ENCODE measurements around the gene PTPRG.
"Not testable (repeated sequence)": the region's sequence is repeated elsewhere in the genome, so short reads cannot be mapped to it uniquely, and the experiment has no call there.

Gene PTPRG

DNA sequence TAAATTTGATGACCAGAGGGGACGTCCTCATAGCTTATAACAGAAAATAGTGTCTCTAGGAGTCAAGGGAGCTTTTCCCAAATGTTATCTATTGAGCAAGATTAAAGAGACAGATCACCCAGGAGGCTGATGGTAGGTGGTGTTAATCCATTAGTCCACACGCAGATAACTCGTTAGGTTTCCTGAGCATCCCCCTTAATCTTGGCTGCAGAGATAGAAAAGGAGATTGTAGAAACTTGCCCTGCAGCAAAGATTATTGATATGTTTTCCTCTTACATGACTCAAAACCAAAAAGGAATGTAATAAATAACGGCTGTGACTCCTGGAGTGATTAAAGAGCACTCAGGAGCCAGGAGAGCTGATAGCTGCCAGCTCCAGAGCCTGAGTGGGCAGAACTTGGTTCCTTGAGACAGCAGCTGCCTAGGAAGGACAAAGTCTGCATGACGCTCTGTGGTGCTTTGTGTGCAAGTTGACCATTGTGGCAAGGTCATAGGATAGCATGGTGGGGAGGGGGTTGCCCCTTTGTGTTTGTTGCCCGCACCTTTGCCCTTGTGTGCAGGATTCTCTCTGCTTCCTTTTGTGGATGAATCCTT lies 234.8 kb downstream of the PTPRG start:
- no peak for DNase-seq (ENCODE audit: low read depth, low spot score)

DNA sequence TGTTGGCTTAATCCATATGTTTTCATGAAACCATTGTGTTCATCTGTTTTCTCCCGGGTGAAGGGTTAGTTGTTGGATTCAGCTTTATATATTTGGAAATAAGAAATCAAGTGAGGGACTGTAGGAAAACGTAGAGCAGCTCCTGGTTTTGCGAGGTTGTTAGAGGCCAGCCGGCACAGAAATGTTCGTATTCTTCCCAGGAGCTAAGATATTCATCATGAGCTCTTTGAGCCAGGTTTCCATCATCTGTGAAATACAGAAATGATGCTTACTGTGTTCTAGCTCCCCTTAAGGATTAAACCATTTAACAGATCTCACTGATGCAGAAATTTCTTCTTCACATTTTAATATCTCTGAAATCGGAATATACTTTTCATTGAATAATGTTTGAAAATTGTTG lies 235.5 kb downstream of the PTPRG start:
- DNase-seq (ENCODE audit: low read depth, low spot score) = no peak

DNA sequence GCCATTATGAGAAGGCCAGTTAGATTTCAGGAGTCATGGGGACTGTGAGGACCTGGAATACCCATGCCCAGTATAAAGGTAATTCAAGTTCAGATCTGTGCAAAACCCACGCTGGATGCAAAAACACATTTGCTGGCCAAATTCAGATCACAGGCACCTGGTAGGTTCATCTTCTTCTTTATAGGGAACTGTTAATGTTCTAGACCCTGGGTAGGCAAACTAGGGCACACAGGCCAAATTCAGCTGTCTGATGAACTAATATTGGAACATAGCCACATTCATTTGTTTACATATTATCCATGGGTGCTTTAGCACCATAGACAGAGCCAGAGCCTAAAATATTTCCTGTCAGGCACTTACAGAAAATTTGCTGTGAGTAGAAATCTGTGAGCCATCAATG lies 241.4 kb downstream of the PTPRG start:
- DNase-seq (ENCODE audit: low read depth, low spot score) = no peak

DNA sequence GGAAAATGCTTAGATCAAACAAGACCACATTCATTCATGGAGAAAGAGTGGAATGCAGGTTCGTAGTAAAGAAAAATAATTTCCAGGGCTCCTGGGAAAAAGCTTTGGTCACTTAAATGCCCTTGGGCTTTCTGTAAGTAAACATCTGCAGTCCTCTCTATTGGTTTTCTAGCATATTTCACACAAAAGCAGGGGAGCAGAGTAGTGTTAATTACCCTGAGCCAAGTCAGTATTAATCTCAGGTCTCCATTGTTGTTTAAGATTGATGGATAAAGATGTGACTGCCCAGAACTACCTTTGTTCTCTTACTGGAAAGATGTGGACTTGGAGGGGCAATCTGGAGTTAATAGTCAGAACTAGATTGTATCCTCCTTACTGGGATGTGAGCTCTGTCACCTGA lies 242.6 kb downstream of the PTPRG start:
- DNase-seq (ENCODE audit: low read depth, low spot score) = no peak

DNA sequence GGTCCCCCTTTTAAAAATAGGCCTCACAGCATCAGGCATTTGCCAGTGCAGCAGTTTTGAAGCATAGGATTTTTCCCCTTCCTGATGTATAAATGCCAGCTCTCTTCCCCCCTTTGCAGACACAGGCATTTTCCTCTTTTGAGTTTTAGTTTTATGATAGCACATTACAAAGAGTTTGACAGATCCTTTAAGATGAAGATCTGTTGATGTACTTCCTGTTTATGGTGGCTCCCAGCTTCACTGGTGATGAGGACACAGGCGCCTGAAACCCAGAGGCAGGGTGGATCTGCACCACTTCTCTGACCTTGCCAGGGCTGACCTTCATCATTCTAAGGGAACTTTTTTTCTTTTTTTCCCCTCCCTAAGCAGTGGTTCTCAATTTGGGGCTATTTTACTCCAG lies 243.4 kb downstream of the PTPRG start:
- no peak for DNase-seq (ENCODE audit: low read depth, low spot score)

DNA sequence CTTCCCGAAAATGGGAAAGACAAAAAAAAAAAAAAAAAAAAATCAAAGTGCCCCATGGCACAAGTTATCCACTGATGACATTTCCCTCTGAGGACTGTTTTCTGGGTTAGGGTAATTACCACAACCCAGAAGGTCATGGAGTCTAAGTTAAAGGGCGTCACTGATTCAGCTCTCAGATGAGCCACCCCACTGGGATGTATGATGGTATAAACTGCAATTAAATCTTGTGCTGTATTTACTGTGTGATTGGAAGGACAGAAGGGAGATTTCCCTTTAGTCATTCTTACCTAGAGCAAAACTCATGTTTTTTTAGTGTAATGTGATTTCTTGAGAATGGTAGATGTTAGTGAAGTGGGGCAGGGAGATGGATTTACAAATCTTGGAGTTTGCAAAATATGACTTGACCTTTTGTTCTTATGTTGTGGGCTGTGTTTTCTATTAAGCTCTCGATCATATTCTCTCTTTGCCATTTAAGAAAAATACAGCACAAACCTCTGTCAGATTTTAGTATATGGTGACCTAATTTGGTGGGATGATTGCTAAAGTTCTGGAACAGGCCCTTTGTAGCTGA lies 244.2 kb downstream of the PTPRG start:
- no peak for DNase-seq (ENCODE audit: low read depth, low spot score)

DNA sequence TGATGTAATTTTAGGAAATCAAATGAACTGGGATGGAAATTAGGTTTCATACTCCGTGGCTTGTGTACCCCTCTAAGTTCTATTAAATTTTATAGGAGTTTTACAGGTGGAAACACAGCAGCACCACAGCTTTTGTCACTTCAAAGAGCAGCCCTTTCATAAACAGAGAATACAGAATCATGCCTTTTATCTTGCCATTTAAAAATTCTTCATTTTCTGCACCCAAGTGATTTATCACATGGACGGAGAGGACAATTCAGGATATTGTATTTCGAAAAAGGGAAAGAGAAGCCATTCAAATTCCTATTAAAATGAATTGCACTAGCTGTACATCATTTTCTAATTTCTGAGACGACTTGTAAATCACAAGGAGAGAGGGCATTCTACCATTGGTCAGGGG lies 245.4 kb downstream of the PTPRG start:
- DNase-seq (ENCODE audit: low read depth, low spot score) = no peak

DNA sequence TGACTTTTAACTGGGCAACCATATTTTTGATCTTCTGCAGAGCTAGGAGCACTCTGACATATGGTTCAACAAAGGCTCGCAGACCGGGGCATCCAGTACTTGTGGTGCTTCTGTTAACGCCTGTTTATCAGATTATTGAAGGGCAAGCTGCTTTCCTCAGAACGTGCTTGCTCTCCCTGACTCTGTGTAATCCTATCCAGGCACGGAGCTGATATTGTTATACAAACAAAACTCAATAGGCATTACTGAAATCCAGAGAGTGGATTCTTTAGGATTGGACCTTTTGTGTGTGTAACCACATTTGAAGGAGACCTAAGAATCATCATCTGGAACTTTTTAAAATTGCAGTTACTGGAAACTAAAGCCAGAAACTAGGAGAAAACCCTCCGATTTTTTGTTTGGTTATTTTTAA lies 246.5 kb downstream of the PTPRG start:
- DNase-seq (ENCODE audit: low read depth, low spot score) = no peak

DNA sequence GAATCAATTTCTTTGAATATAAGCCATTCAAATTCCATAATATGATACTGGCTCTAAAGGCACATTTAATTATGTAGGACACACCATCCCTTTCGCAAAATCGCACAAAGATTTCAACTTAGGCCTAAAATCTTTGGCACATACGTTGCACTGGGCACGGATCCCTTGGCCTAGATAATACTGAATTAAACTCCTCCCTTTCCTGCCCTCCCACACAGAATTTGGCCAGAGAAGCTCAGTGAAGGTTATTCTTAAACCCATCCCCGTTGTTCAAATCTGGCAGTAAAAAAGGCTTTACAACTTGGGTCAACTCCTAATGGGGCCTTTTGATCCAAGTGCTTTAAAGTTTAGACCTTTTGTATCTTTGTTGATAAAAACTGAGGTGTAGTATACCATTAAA lies 247.2 kb downstream of the PTPRG start:
- no peak for DNase-seq (ENCODE audit: low read depth, low spot score)

DNA sequence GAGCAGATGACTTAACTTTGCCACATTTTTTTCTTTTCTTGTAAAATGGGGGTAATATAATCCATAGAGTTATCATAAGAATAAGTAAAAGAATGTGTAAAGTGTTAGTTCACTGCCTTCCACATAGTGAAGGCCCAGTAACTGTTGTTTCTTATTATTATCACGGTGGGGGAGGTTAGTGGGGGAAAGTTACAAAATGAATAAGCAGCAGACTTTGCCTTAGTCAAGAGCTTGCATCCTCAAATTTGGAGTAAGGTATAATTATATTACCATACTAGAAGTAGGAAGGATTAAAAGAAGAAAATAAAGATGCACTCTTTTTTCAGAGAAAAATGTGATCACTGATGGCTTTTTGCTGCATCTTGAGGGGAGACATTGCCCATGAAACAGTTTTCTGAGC lies 247.6 kb downstream of the PTPRG start:
- no peak for DNase-seq (ENCODE audit: low read depth, low spot score)

DNA sequence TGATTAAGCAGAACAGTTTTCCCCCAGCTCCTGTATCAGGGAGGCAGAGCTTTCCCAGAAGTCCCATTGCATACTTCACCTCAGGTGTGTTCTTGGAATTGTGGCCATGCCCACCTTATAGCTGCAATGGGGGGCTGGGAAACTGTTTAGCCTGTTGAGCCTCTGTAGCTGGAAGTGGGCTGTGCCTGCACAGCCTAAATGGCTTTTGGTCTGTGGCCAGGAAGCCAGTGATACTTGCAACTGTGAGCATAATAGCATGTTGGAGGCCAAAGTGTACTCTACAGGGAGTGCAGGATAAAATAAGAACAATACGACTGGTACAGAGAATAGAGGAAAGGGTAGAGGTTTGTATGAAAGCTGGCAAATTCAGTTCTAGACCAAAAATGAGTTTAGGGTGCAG lies 248.5 kb downstream of the PTPRG start:
- no peak for DNase-seq (ENCODE audit: low read depth, low spot score)

DNA sequence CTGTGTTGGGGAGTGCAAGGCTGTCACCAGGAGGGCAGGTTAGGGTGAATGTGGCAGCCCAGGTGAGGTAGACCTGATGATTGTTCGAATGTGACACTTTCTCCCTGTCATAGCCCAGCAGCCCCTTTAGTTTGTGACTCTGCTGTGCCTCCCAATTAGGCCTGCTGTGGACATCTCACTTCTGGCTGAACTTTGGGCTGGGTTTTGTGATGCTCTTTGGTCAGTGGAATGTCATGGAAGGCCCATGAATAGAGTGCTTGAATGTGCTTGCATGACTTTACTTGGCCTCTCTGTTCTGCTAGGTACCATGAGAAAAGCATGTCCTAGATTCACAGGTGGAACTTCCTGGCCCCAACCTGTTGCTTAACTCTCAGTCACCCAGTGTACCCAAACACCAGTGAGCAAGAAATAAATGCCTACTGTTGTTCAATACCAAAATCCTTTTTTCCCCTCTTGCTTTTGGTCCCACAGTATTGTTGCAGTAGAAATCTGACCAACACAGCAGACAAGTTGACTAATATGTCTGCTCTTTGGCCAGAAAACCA lies 249.7 kb downstream of the PTPRG start:
- DNase-seq (ENCODE audit: low read depth, low spot score) = no peak

DNA sequence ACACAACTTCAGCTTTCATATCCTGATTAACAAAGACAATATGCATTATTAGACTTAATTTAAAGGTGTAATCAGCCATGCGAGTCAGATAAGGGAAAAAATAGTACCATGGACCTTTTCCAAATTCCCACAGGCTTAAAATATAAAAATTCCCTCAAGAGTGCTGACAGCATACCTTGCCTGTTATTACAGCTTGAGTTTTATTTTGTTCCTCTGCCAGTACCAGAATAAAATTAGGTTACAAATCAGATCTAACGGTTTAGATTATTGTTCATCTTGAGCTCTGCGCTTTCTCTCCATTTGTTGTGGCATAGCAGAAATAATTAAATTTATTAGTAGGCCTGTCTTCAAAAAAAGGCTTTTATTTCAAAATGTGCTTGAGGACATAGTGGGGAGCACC lies 250.3 kb downstream of the PTPRG start:
- DNase-seq (ENCODE audit: low read depth, low spot score) = no peak

DNA sequence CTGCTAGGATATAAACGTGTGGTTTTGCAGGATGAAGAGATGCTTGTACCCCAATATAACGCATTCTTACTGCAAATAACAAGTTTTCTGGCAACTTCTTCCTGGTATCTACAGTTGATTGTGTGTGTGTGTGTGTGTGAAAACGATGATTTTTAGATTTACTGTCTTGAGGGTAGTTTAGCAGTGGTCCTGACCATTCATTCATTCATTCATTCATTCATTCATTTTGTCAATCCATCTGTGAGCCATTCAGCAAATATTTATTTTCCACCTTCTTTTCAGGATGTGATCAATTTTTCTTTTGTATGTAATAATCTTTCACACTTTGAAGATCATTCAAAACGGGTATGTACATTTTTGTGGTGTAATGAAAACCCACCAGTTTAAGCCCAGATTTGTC lies 250.7 kb downstream of the PTPRG start:
- DNase-seq (ENCODE audit: low read depth, low spot score) = no peak

DNA sequence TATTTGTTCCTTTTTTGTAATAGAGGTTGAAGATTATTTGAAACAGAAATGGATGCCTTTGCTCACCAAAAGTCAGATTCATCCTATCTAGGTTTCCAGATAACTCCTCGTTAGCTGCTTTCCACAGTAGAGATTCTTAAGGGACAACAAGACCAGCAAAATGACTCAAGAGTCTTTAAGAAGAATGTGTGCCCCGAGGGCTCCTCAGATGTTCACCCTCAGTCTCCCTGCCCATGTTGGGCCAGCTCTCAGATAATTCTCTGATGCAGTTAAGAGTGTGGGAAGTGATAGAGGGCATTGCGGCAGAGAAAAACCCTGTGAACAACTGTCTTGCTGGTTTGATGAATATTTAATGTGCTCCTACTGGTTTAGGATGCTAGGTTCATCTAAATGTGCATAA lies 251.1 kb downstream of the PTPRG start:
- no peak for DNase-seq (ENCODE audit: low read depth, low spot score)

DNA sequence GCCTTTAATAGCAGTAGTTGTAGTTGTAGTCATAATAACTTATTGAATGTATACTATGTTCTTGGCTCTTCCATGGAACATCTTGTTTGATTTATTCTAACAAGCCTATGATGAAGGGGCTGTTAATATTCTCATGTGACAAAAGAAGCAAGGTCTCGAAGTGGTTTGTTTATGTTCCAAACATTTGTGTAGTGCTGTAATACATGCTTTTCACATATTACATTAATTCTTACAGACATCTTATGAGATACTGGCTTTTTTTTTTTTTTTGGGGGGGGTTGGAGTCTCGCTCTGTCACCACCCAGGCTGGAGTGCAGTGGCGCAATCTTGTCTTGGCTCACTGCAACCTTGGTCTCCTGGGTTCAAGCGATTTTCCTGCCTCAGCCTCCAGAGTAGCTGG lies 252.3 kb downstream of the PTPRG start:
- DNase-seq (ENCODE audit: low read depth, low spot score) = no peak

DNA sequence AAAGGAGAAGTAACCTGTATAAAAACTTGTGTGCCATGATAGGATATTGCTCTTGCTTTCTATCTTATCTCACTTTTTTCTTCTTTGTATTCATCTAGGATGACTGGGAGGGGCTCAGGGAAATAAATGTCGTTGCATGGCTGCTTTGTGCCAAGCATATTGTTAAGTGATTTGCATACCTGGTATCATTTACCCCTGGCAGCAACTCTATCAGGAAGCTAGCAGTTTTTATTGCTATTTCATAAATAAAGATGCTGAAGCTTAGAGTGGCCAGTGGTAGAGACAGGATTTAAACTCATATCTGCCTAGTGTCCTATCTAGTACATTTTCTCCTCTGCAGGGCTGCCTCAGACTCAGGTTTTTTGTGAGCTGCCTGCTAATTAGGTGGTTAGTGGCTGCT lies 253.3 kb downstream of the PTPRG start:
- no peak for DNase-seq (ENCODE audit: low read depth, low spot score)

DNA sequence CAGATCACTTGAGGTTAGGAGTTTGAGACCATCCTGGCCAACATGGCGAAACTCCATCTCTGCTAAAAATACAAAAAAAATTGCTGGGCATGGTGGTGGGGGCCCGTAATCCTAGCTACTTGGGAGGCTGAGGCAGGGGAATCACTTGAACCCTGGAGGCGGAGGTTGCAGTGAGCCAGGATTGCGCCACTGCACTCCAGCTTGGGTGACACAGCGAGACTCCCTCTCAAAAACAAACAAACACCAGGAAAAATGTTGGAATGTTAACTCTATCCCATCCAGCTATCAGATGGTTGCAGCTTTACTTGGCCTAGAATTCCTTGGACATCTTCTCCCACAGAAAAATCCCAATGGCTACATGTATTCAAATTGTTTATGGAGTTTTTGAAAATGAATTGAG lies 254.9 kb downstream of the PTPRG start:
- DNase-seq (ENCODE audit: low read depth, low spot score) = not testable (repeated sequence)

DNA sequence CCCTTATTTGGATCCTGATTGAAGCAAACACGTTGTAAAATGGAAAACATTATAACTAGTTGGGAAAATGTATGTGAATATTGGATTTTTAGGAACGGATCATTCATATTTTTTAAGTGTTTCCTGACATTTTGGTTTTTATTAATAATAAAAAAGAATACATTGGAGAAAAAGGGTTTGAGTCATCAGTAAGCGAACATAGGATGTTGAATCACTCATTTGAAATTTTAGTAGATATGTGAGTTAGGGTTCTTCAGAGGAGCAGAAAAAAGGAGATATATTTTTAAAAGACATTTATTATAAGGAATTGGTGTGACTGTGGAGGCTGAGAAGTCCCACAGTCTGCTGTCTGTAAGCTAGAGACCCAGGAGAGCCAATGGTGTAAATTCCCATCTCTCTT lies 258.5 kb downstream of the PTPRG start:
- no peak for DNase-seq (ENCODE audit: low read depth, low spot score)

DNA sequence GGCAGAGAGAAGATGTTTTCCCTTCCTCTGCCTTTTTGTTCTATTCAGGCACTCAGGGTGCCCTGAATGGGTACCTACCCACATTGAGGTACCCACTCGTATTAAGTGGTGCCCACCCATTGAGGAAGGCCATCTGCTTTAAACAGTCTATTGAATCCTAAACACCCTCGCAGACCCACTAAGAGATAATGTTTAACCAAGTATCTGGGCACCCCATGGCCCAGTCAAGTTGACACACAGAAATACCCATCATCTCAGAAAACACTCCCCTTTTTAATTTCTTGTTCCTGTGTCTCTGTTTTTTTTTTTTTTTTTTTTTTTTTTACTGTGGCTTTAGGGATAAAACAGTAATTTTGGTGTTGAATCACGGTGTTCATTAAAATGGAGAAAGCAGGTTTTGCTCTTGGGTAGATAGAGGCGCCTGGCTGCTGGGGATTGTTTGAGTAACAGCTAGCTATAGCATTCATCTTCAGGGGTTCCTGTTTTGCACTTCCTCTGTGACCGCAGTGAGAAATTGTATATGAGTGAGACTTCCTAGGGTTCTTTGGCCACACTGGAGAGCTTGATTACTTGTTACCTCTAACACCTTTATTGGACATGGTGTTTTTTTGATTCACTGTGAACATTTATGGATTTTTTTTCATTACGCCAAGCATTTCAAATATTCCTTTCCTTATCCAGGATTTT lies 259.1 kb downstream of the PTPRG start:
- DNase-seq (ENCODE audit: low read depth, low spot score) = no peak

DNA sequence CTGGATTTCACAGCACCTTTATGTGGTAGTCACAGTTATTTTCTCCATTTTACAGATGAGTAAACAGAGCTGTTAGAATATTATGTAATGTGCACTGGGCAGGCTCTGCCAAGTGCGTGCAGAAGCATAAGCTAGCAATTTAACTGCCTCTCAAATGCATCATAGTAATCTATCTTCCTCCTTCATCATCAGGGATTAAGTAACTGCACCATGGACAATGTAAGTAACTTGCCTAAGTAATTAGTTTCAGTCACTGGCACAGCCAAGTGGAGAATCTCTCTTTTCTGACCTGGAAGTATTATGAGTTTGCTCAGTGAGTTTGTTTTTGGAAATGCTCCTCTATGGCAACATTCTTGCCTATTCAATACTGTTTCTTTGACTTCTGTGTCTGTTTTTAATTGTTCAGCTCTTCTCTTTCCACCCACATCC lies 260.5 kb downstream of the PTPRG start:
- no peak for DNase-seq (ENCODE audit: low read depth, low spot score)

DNA sequence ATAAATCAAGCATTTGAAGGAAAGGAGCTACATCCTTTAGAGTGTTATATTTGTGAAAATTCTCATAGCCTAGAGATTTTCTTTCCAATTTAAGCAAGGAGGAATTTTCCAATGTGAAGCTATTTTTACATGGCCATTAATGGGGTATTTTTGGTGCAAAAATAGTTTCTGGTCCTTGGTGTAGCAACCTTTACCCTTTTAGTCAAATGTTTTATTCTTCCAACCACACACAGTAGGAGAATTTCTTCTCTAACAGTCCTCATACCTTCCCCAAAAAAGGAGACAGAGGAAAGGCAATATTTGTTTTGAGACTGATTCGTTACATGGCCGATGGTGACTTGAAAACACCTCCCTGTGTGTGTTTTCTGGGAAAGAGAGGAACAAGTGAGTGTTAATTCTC lies 261.2 kb downstream of the PTPRG start:
- no peak for DNase-seq (ENCODE audit: low read depth, low spot score)

DNA sequence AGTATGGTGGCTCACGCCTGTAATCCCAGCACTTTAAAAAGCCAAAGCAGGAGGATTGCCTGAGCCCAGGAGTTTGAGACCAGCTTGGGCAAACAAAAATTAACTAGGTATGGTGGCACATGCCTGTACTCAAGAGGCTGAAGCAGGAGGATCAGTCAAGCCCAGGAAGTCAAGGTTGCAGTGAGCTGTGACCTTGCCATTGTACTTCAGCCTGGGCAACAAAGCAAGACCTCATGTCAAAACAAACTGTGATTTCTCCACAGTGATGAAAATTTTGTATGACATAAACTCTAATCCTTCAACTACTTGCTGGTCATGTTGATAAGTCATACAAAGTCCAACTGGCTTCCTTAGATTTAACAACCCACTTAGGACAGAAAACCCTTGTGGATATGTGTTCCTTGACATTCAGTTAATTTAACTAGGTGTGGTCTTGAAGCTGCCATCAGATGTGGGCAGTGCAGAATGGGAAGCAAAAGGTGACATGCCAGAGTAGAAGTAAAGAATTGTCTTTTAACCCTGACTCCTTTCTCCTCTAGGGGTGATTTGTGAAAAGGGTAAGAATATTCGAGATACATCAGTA lies 263.3 kb downstream of the PTPRG start:
- DNase-seq (ENCODE audit: low read depth, low spot score) = no peak
